Neural progenitor cell (in vitro differentiated cells): Measurements from ENCODE around the gene RSL24D1.

Experiments
- CTCF ChIP-seq: fragments of 200-600 bp; sonication (generic); IDR thresholded peaks from 2 replicates; pipeline ENCODE4 v1.5.1; 2017; ENCODE audit warnings: antibody characterized with exemption, mild to moderate bottlenecking
- EZH2phosphoT487 ChIP-seq: fragments of 200-600 bp; sonication (generic); IDR thresholded peaks from 2 replicates; pipeline ENCODE4 v1.6.1; 2017; ENCODE audit warnings: antibody characterized with exemption

- no peak for TF ChIP-seq CTCF
- TF ChIP-seq EZH2phosphoT487, result no peak
These were observed 62.8 kb downstream of the RSL24D1 start for GRCh38 chr15:55133972-55134371.
